ENCODE measurements around the gene DLX4.

DNA sequence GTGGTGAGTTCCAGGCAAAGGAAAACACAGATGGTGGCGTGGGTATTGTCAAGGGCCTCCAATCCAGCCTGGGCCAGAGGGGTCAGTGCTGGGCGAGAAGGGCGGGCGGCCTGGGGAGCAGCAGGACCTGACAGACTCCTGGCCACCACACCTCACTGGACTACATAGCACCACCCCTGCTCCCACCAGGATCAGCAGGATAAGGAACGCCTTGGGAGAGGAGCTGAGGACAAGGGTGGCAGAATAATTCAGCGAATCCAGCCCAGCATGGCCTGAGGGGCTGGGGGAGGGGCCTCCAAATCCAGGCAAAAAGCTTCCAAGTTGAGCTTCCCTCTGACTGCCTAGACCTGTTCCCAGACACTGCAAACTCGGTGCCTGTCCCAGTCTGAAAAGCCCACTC, 6.5 kb downstream of the DLX4 start:
- TF ChIP-seq POLR2A (IDR thresholded peaks at IDR 0.05) = no peak
- TF ChIP-seq, protein P1, sequence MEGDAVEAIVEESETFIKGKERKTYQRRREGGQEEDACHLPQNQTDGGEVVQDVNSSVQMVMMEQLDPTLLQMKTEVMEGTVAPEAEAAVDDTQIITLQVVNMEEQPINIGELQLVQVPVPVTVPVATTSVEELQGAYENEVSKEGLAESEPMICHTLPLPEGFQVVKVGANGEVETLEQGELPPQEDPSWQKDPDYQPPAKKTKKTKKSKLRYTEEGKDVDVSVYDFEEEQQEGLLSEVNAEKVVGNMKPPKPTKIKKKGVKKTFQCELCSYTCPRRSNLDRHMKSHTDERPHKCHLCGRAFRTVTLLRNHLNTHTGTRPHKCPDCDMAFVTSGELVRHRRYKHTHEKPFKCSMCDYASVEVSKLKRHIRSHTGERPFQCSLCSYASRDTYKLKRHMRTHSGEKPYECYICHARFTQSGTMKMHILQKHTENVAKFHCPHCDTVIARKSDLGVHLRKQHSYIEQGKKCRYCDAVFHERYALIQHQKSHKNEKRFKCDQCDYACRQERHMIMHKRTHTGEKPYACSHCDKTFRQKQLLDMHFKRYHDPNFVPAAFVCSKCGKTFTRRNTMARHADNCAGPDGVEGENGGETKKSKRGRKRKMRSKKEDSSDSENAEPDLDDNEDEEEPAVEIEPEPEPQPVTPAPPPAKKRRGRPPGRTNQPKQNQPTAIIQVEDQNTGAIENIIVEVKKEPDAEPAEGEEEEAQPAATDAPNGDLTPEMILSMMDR (IDR thresholded peaks at IDR 0.05) = no peak

Measured in adrenal gland (tissue), 5 donors.